Psoas muscle (tissue), 8 donors: Measurements from ENCODE around the gene PLK5. TPM values are rescaled to one million over a fixed set of nuclear protein-coding genes. Genes with fewer than 3 reads are reported as not detected.
A peak's percentile ranks its signal among the peaks of the same experiment; 100 is the strongest.

ENCODE experiments used
- ATAC-seq, 4 donors: fragments of 200-7000 bp; cut with Tn5 transposase; one replicate each; pipeline ENCODE4 v1.9.1; 2020; ENCODE audit warnings: moderate library complexity in 3 of 4, mild to moderate bottlenecking in 2 of 4
- DNase-seq, 2 donors: peaks; one replicate each; pipeline ENCODE4 v3.0.0-alpha.2; 2020
- H3K27ac ChIP-seq: fragments of 200-600 bp; one replicate; pipeline ENCODE4 v1.8.0; 2022
- H3K27me3 ChIP-seq, 3 donors: fragments of 200-600 bp in 1 of 3; one replicate each; pipeline versions ENCODE4 v1.6.1 to v1.8.0; 2013 to 2022; ENCODE audit warnings: low read length in 2 of 3, mild to moderate bottlenecking in 2 of 3, moderate library complexity in 1 of 3; ENCODE audit not compliant: insufficient read depth in 3 of 3
- H3K36me3 ChIP-seq, 2 donors: fragments of 200-600 bp in 1 of 2; one replicate each; pipeline versions ENCODE4 v1.6.1 to v1.8.0; 2013 to 2022; ENCODE audit warnings: low read depth in 1 of 2, mild to moderate bottlenecking in 1 of 2, moderate library complexity in 1 of 2; ENCODE audit not compliant: insufficient read depth in 1 of 2
- H3K4me1 ChIP-seq: fragments of 200-600 bp; one replicate; pipeline ENCODE4 v1.8.0; 2022
- H3K4me3 ChIP-seq: fragments of 200-600 bp; one replicate; pipeline ENCODE4 v1.8.0; 2022; ENCODE audit warnings: mild to moderate bottlenecking
- H3K9me3 ChIP-seq: fragments of 200-600 bp; one replicate; pipeline ENCODE4 v1.8.0; 2022
- whole genome bisulfite sequencing, 3 donors: extraction: QIAGEN DNeasy Blood & Tissue Kit; methylation state at CpG; one replicate each; pipeline versions ENCODE4 v1.1.6 to v1.1.7; 2013; 5-methylcytosine and 5-hydroxymethylcytosine counted together
- intact Hi-C, 2 donors: fragments of 100-400 bp; cut with DNase I; formaldehyde crosslinking; loops; one replicate each; pipeline versions ENCODE4 v1.11.0 to v1.14.2; 2022
- polyA plus RNA-seq, 3 donors: library from polyadenylated mRNA; stranded (reverse); fragments of 200-250 nt; gene quantifications; one replicate each; pipeline ENCODE4 v1.2.3, GENCODE V29; 2013
- total RNA-seq, 4 donors: library from RNA; stranded (reverse); fragmentation: NEBNext Ultra II Directional in 2 of 4; extraction: Animal tissue kit (Norgen Biotek cat#: 25700) in 2 of 4; gene quantifications; one replicate each; pipeline versions ENCODE4 v1.2.1 to v1.2.4, GENCODE V29; 2021 to 2023
- TF ChIP-seq, protein P1 (sequence below): fragments of 200-600 bp; IDR thresholded peaks from one replicate; pipeline ENCODE4 v1.8.0; 2022; ENCODE audit warnings: antibody characterized with exemption
- donor health status: healthy with polysubstance abuse.
- donor health status: DM: no; HTN: no; CAD: no; lungs with moderate emphysema.
- donor health status: Bipolar disorder and iron deficiency.
- donor health status: healthy.
- donor health status: DM: yes; HTN: yes; CAD: no.
- donor health status: DM: no; HTN: no; CAD: no.
- donor health status: DM: no; HTN: no; CAD: no.
- donor health status: DM: yes; HTN: yes; CAD: no.

PLK5 gene
- total and polyA plus RNA-seq, 7 donors: 0.03 to 0.35 TPM; not detected in 5

DNA sequence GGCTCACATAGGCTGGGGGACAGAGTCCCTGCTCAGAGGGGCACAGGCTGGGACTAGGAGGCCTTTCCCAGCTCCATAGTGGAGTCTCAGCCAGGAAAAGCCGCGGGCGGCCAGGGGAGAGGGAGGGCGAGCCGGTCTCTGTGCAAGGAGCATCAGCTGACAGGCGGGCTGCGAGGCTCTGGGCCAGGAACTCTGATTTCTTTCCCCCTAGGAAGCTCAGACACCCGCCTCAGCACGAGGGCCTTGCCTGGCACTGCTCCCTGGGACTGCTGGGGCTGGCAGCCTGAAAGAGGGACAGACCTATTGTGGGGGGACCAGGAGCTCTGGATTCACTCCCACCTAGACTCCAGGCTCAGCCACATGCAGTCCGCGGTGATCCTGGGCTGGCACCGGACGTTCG is 2.2 kb upstream of the PLK5 start:
- 43 to 48% (median 45%) methylated on average over 14 of the region's 14 CpGs for WGBS, 3 donors

DNA sequence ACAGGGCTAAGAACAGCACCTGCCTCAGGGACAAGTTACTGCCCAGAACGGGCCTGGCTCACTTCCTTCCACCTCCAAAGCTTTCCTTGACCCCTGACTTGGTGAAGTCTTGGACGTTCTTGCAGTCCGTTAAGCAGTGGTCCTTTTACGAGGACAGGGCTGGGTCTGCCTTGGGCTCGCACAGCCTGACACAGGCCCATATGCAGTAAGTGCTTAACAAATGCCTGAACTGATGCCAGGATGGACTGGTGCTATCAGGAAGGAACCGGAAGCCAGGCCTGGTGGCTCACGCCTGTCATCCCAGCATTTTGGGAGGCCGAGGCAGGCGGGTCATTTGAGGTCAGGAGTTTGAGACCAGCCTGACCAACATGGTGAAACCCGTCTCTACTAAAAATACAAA is 1.8 kb upstream of the PLK5 start:
- Histone ChIP-seq H3K27ac (no peak overlapping the region), H3K36me3 (no peaks in the 10 kb centered on the region), H3K4me3 (no peak overlapping the region), H3K4me1 (no peaks in the 10 kb centered on the region), H3K27me3 (peaks cover 0 to 38% (median 10%) of the 10 kb centered on the region in 3 donors), H3K9me3 (no peaks in the 10 kb centered on the region)
- 69 to 77% (median 74%) methylated on average over 10 of the region's 10 CpGs for WGBS, 3 donors
- intact Hi-C loops: loop anchor here in 1 of 2 donors (10.0 kb wide), 1 partner anchor 237 kb away; the partner anchor contains the start of gene EFNA2
- DNase-seq (no peak), ATAC-seq (no peak)
- TF ChIP-seq, protein P1, sequence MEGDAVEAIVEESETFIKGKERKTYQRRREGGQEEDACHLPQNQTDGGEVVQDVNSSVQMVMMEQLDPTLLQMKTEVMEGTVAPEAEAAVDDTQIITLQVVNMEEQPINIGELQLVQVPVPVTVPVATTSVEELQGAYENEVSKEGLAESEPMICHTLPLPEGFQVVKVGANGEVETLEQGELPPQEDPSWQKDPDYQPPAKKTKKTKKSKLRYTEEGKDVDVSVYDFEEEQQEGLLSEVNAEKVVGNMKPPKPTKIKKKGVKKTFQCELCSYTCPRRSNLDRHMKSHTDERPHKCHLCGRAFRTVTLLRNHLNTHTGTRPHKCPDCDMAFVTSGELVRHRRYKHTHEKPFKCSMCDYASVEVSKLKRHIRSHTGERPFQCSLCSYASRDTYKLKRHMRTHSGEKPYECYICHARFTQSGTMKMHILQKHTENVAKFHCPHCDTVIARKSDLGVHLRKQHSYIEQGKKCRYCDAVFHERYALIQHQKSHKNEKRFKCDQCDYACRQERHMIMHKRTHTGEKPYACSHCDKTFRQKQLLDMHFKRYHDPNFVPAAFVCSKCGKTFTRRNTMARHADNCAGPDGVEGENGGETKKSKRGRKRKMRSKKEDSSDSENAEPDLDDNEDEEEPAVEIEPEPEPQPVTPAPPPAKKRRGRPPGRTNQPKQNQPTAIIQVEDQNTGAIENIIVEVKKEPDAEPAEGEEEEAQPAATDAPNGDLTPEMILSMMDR: no peak

More for the DNA sequence above, 2.2 kb upstream of the PLK5 start:
- TF ChIP-seq, protein P1: no peak
- H3K4me3 ChIP-seq: no peak overlapping the region
- H3K27ac ChIP-seq: no peak overlapping the region
- no peaks in the 10 kb centered on the region for H3K9me3 ChIP-seq
- DNase-seq (no peak), ATAC-seq (no peak)
- intact Hi-C loops: loop anchor here in 1 of 2 donors (10.0 kb wide), 1 partner anchor 237 kb away; the partner anchor contains the start of gene EFNA2
- no peaks in the 10 kb centered on the region for H3K36me3 ChIP-seq
- peaks cover 0 to 35% (median 10%) of the 10 kb centered on the region in 3 donors for H3K27me3 ChIP-seq
- no peaks in the 10 kb centered on the region for H3K4me1 ChIP-seq

DNA sequence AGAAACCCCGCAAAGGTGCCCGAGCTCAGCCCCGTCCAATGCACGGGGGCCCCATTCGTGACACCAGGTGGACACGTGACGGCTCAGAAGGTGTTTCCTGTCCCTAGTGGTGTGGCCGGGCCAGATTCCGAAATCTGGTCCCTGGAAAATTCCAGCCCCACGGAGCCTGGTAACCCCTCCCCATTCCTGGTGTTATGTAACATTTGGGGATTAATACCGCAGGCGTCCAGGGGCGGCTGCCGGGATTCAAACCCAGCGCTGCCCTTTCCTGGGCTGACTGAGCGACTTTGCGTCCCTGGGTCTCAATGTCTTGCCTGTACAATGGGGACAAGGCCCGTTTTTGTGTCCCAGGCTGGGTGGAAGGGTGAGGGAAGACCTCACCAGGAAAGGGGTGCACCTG is 1.0 kb upstream of the PLK5 start:
- TF ChIP-seq, protein P1: no peak
- H3K4me3 ChIP-seq: no peak overlapping the region
- peaks cover 0 to 44% (median 14%) of the 10 kb centered on the region in 3 donors for H3K27me3 ChIP-seq
- DNase-seq (no peak), ATAC-seq (no peak)
- WGBS, 3 donors: 69 to 73% (median 72%) methylated on average over 18 of the region's 18 CpGs
- H3K36me3 ChIP-seq: no peaks in the 10 kb centered on the region
- no peaks in the 10 kb centered on the region for H3K9me3 ChIP-seq
- intact Hi-C loops: loop anchor here in 1 of 2 donors (10.0 kb wide), 1 partner anchor 238 kb away; the partner anchor contains the start of gene EFNA2
- H3K27ac ChIP-seq: no peak overlapping the region
- H3K4me1 ChIP-seq: no peaks in the 10 kb centered on the region

DNA sequence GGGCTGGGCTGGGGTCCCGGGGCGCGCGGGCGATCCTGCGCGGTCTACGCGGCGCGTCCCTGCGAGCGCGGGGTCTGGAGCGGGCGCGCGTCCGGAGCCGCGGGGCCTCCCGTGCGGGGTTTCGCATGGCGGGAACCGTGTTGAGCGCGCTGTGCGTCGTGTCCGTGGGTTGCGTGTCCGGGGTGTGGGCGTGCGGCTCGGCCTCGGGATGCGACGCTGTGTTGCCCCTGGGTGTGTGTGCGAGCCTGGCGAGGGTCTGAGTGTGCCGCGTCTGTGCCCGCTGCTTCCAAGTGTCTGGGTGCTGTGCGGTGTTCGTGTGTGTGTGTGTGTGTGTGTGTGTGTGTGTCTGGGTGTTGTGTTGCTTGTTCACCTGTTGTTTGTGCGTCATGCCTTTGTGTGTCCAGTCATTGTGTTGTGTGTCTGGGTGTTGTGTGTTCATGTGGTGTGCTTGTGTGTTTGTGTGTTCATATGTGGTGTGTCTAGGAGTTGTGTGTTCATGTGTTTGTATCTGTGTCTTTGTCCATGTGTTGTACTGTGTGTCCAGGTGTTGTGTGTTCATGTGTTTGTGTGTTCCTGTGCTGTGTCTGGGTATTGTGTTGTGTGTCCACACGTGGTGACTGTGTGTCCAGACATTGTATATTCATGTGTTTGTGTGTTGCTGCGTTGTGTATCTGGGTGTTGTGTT is 552 bp downstream of the PLK5 start:
- H3K27me3 ChIP-seq: peaks cover 0 to 51% (median 14%) of the 10 kb centered on the region in 3 donors
- intact Hi-C loops: loop anchor here in 1 of 2 donors (10.0 kb wide), 1 partner anchor 240 kb away; the partner anchor contains the start of gene EFNA2
- DNase-seq: no peak
- WGBS, 3 donors: 6 to 7% (median 7%) methylated on average over 43 to 49 of the region's 49 CpGs
- H3K9me3 ChIP-seq: no peaks in the 10 kb centered on the region
- no peaks in the 10 kb centered on the region for H3K4me1 ChIP-seq
- no peak overlapping the region for H3K27ac ChIP-seq
- no peaks in the 10 kb centered on the region for H3K36me3 ChIP-seq
- TF ChIP-seq, protein P1: no peak
- ATAC-seq: no peak
- H3K4me3 ChIP-seq: peak overlapping the region; percentile 42
